ENCODE data around the gene SLCO4C1.

The SLCO4C1 gene

GRCh38 chr5:102270036-102270435, 26.0 kb downstream of the SLCO4C1 start:
- no peak for DNase-seq (ENCODE audit: low read depth in 2 of 2)

DNA sequence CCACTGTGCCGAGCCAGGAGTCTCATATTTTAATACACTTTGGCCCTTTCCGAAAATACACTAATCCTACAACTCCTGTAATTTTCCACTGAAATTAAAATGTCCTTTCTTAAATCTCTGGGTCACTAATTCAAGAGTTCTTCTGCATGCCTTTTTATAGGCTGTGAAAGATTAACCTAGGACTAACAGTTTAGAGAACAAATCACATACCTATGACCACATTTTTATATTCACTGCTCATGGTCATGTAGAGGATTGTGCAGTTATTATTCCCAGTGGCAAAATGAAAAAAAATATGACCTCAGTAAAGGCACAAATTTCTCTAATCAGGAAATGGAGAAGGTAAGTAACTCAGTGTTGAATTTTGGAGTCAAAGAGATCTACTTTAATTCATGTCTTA, 33.4 kb downstream of the SLCO4C1 start:
- DNase-seq (ENCODE audit: low read depth in 2 of 2) = no peak

DNA sequence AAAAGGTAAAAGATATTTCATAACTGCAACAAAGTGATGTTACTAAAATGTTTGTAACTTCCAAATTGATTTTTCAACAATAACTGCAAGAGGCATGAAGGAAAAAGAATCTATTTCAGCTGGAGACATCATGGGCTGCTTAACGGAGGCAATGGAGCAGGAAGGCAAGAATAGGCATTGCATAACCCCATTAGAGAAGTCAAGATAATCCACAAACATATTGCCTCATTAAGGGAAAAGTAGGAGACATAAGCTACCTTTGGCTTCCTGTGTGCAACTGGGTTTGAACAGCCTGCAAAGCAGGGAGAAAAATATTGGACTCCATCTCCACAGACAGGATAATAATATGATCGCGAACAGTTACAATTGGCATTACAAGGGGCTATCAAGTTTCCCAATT, 46.7 kb downstream of the SLCO4C1 start:
- DNase-seq (ENCODE audit: low read depth in 2 of 2) = no peak

DNA sequence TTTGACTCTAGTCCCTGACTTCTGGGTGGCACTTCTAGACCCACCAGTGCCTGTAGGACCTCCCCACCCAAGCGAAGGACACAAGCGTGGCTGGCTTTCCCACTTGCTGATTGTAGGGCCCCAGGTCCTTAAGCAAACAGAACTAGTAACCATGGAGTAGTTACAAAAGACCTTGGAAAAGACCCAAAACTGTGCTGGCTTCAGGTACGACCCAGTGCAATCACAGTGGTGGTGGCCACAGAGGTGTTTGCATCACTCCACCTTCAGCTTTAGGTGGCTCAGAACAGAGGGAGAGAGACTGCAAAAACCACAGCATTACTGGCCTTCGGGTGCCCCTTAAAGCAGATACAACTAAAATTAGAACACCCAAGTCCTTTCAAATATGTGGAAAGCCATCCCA, 52.9 kb downstream of the SLCO4C1 start:
- DNase-seq (ENCODE audit: low read depth in 2 of 2) = no peak

- no peak for DNase-seq (ENCODE audit: low read depth in 2 of 2)
Observed at GRCh38 chr5:102241809-102242421, 54.2 kb downstream of the SLCO4C1 start.

- DNase-seq (ENCODE audit: low read depth in 2 of 2) = no peak
Observed at GRCh38 chr5:102231693-102232619, 64.1 kb downstream of the SLCO4C1 start.

DNA sequence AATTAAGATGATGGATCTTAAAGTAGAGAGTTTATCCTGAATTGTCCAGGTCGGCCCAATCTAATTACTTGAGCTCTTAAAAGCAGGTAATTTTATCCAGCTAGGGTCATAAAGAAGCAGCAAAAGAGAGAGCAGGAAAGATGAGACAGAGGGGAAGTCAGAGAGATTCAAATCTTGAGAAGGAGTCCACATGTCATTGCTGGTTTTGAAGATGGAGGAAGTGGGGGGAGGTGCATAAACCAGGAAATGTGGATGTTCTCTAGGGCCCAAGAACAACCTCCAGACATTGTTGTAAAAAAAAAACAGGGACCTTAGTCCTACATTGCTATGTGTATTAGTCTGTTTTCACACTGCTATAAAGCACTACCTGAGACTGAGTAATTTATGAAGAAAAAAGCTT, 66.4 kb downstream of the SLCO4C1 start:
- DNase-seq (ENCODE audit: low read depth in 2 of 2) = no peak

DNA sequence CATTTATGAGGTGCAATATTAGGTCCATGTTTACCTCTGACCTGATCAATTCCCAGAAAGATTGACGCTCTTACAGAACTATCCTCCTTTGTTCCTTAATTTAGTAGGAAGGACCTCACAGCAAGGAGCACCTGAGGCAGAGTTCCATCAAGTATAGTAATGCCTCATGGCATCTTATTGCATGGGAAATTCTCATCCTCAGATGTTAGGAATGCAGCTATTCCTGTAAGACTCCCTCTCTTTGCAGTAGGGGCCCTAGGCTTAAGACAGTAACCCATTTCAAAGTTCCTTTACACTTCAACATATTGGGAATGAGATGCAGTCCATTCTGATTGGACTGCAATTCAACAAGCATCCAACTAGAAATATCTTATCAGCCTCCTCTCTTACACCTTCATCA, 69.8 kb downstream of the SLCO4C1 start:
- no peak for DNase-seq (ENCODE audit: low read depth in 2 of 2)

GRCh38 chr5:102223542-102224477, 72.3 kb downstream of the SLCO4C1 start:
- no peak for DNase-seq (ENCODE audit: low read depth in 2 of 2)

- no peak for DNase-seq (ENCODE audit: low read depth in 2 of 2)
Observed at GRCh38 chr5:102222772-102223171, 73.3 kb downstream of the SLCO4C1 start.

GRCh38 chr5:102221949-102222348, 74.1 kb downstream of the SLCO4C1 start:
- no peak for DNase-seq (ENCODE audit: low read depth in 2 of 2)

- no peak for DNase-seq (ENCODE audit: low read depth in 2 of 2)
Observed at GRCh38 chr5:102218159-102218558, 77.9 kb downstream of the SLCO4C1 start.

GRCh38 chr5:102216678-102217077, 79.4 kb downstream of the SLCO4C1 start:
- DNase-seq (ENCODE audit: low read depth in 2 of 2) = no peak

DNA sequence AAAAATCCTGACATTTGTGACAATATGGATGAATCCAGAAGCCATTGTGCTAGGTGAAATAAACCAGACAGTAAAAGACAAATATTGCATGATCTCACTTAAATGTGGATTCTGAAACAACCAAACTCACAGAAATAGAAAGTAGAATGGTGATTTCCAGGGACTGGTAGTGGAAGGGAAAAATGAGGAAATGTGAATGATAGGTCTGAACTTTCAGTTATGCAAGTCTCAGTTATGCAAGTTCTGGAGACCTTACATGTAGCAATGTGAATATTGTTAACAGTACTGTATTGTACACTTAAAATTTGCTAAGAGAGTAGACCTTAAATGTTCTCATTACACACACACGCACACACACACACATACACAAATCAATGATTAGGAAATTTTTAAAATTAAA, 84.9 kb downstream of the SLCO4C1 start:
- no peak for DNase-seq (ENCODE audit: low read depth in 2 of 2)

DNA sequence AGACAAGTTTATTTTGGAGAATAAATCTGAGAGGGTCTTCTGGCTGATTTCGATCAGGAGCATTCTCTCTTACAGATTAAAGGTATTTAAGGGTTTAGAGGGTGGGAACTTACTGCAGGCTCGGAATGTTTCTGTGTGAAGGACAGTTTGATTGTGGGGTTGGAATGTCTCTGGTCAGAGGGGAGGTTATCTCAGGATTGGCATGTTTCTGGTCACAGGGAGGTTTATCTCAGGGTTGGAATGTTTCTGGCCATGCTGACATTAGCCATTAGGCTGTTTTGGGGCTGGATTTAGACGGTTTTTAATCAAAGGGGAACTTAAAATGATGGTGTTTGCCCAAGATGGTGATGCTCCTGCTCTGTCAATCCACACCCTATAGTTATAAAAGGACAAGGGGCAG, 95.2 kb downstream of the SLCO4C1 start:
- DNase-seq (ENCODE audit: low read depth in 2 of 2) = no peak

DNA sequence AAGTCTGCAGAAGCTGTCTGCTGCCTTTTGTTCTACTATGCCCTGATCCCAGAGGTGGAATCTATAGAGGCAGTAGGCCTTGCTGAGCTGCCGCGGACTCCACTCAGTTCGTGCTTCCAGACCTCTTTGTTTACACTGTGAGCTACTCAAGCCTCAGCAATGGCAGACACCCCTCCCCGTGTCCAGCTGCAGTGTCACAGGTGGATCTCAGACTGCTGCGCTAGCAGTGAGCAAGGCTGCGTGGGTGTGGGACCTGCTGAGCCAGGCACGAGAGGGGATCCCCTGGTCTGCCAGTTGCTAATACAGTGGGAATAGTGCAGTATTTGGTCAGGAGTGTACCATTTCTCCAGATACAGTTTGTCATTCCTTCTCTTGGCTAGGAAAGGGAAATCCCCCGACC, 99.6 kb downstream of the SLCO4C1 start:
- no peak for DNase-seq (ENCODE audit: low read depth in 2 of 2)

Measured in stimulated activated CD4-positive, alpha-beta T cell treated with anti-CD3 and anti-CD28 coated beads, Interleukin-12 subunit alpha, Interleukin-12 subunit beta, amount 100 ng/mL, for 24 hours (primary cell).